ENCODE measurements around the gene PKNOX2.

DNA sequence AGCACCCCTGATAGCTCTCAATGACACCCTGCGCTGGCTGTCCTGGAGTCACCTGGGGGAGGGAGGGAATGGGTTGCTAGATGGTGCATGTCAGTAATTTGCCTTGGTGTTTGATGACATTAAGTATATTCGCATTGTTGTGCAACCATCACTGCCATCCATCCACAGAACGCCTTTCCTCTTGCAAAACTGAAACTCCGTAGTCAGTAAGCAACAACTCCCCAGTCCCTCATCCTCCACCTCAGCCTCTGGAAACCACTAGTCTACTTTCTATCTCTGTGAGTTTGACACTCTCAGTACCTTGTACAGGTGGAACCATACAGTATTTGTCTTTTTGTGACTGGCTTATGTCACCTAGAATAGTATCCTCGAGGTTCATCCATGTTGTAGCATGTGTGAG is 62.6 kb downstream of the PKNOX2 start:
- TF ChIP-seq, protein P1, sequence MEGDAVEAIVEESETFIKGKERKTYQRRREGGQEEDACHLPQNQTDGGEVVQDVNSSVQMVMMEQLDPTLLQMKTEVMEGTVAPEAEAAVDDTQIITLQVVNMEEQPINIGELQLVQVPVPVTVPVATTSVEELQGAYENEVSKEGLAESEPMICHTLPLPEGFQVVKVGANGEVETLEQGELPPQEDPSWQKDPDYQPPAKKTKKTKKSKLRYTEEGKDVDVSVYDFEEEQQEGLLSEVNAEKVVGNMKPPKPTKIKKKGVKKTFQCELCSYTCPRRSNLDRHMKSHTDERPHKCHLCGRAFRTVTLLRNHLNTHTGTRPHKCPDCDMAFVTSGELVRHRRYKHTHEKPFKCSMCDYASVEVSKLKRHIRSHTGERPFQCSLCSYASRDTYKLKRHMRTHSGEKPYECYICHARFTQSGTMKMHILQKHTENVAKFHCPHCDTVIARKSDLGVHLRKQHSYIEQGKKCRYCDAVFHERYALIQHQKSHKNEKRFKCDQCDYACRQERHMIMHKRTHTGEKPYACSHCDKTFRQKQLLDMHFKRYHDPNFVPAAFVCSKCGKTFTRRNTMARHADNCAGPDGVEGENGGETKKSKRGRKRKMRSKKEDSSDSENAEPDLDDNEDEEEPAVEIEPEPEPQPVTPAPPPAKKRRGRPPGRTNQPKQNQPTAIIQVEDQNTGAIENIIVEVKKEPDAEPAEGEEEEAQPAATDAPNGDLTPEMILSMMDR (IDR thresholded peaks at IDR 0.05): no peak
- TF ChIP-seq POLR2A (IDR thresholded peaks at IDR 0.05): no peak

All from esophagus squamous epithelium (tissue), 4 donors.